ENCODE results near the gene CCNL1. TPM values are rescaled to one million over a fixed set of nuclear protein-coding genes. Genes with fewer than 3 reads are reported as not detected.

CCNL1 gene
- total RNA-seq = 264 TPM

GRCh38 chr3:157159762-157160657 lies at the start of gene CCNL1:
Gene CCNL1, minus strand, starts transcription at chr3:157160147. Its CDS starts 53 bp downstream, at chr3:157160094.

Data from camera-type eye (tissue), 1 donor.